Naive thymus-derived CD8-positive, alpha-beta T cell (primary cell): ENCODE measurements around the gene CHST8. TPM values are rescaled to one million over a fixed set of nuclear protein-coding genes. Genes with fewer than 3 reads are reported as not detected.
"Not testable (repeated sequence)": the region's sequence is repeated elsewhere in the genome, so short reads cannot be mapped to it uniquely, and the experiment has no call there.

ENCODE experiments used
- ATAC-seq, 2 donors: fragments of 150-1000 bp; cut with Tn5 transposase in 1 of 2; sonication (Bioruptor Pico), chemical (Tn5 transposase) in 1 of 2; 1 replicate in 1 of 2; 2 replicates in 1 of 2; pipeline ENCODE4 v1.10.0; 2021; ENCODE audit warnings: mild to moderate bottlenecking in 2 of 2, moderate library complexity in 2 of 2
- POLR2A ChIA-PET: fragments of 350-600 bp; sonication (Branson Sonifier 250); formaldehyde crosslinking; loops from one replicate; lab custom pipeline; 2021; ENCODE audit warnings: antibody characterized with exemption; lab: Charles Lee
- DNase-seq, 10 donors: peaks; one replicate each; pipeline versions ENCODE4 v3.0.0 to v3.0.0-alpha.2; 2020 to 2022
- H3K27ac Mint-ChIP-seq, 10 donors: one replicate each; pipeline ENCODE4 v1.8.0; 2020 to 2022; ENCODE audit warnings: mild to moderate bottlenecking in 10 of 10, mixed read lengths in 10 of 10, moderate library complexity in 4 of 10, inconsistent platforms in 1 of 10
- H3K27me3 Mint-ChIP-seq, 5 donors: one replicate each; pipeline ENCODE4 v1.8.0; 2021 to 2022; ENCODE audit warnings: mixed read lengths in 5 of 5
- H3K36me3 Mint-ChIP-seq, 3 donors: one replicate each; pipeline ENCODE4 v1.8.0; 2020 to 2022; ENCODE audit warnings: mixed read lengths in 3 of 3, mild to moderate bottlenecking in 2 of 3, inconsistent platforms in 1 of 3
- H3K4me1 Mint-ChIP-seq, 4 donors: one replicate each; pipeline ENCODE4 v1.8.0; 2021 to 2022; ENCODE audit warnings: mixed read lengths in 4 of 4
- H3K4me3 Mint-ChIP-seq, 10 donors: one replicate each; pipeline ENCODE4 v1.8.0; 2020 to 2022; ENCODE audit warnings: mild to moderate bottlenecking in 10 of 10, mixed read lengths in 10 of 10, moderate library complexity in 6 of 10, inconsistent platforms in 1 of 10
- H3K9me3 Mint-ChIP-seq, 9 donors: one replicate each; pipeline ENCODE4 v1.8.0; 2020 to 2022; ENCODE audit warnings: mixed read lengths in 9 of 9, mild to moderate bottlenecking in 3 of 9, inconsistent platforms in 1 of 9, moderate library complexity in 1 of 9
- polyA plus RNA-seq, 3 donors: library from polyadenylated mRNA; unstranded; fragments of 300-500 nt; fragmentation: Illumina TruSeq; gene quantifications; one replicate each; pipeline ENCODE4 v1.2.3, GENCODE V29; 2021
- total RNA-seq, 8 experiments: library from RNA in 2 of 8; stranded (reverse) in 2 of 8; gene quantifications; one replicate each; pipeline ENCODE4 v1.2.3 and lab custom pipeline; 2021 to 2026

CHST8 gene
- total and polyA plus RNA-seq, 5 experiments from 2014 or later: not detected

GRCh38 chr19:33659835-33660234, 38.1 kb downstream of the CHST8 start:
- Mint-ChIP-seq H3K36me3 (no peaks in the 10 kb centered on the region), H3K4me1 (no peaks in the 10 kb centered on the region), H3K27me3 (peaks cover 5 to 34% (median 14%) of the 10 kb centered on the region in 5 donors), H3K27ac (no peak overlapping the region), H3K4me3 (no peak overlapping the region), H3K9me3 (no peaks in the 10 kb centered on the region)
- POLR2A ChIA-PET: no interaction called here
- DNase-seq: no peak
- no peak for ATAC-seq

GRCh38 chr19:33660410-33661124, 38.8 kb downstream of the CHST8 start:
- Mint-ChIP-seq H3K9me3 (no peaks in the 10 kb centered on the region), H3K4me1 (no peaks in the 10 kb centered on the region), H3K27ac (no peak overlapping the region), H3K4me3 (no peak overlapping the region), H3K27me3 (peaks cover 3 to 34% (median 16%) of the 10 kb centered on the region in 5 donors), H3K36me3 (no peaks in the 10 kb centered on the region)
- POLR2A ChIA-PET: interaction anchor here (1.0 kb wide), 1 partner anchor 18 kb away, joined by 3 read pairs; no protein-coding TSS in a partner anchor
- ATAC-seq (no peak), DNase-seq (no peak)

- no peaks in the 10 kb centered on the region for H3K4me1 Mint-ChIP-seq
- H3K36me3 Mint-ChIP-seq: no peaks in the 10 kb centered on the region
- no peak for DNase-seq
- no peaks in the 10 kb centered on the region for H3K9me3 Mint-ChIP-seq
- POLR2A ChIA-PET: interaction anchor here (1.0 kb wide), 1 partner anchor 18 kb away, joined by 3 read pairs; no protein-coding TSS in a partner anchor
- H3K27ac Mint-ChIP-seq: peak overlapping the region in 1 of 10 donors; percentile 9
- ATAC-seq: no peak
- H3K4me3 Mint-ChIP-seq: no peak overlapping the region
- H3K27me3 Mint-ChIP-seq: peaks cover 3 to 37% (median 16%) of the 10 kb centered on the region in 5 donors
These were observed 39.6 kb downstream of the CHST8 start for GRCh38 chr19:33661336-33661735.

GRCh38 chr19:33662391-33663092, 40.8 kb downstream of the CHST8 start:
- Mint-ChIP-seq H3K27me3 (peaks cover 3 to 30% (median 18%) of the 10 kb centered on the region in 5 donors), H3K36me3 (no peaks in the 10 kb centered on the region), H3K4me3 (no peak overlapping the region), H3K27ac (no peak overlapping the region), H3K4me1 (no peaks in the 10 kb centered on the region), H3K9me3 (no peaks in the 10 kb centered on the region)
- ATAC-seq: no peak
- POLR2A ChIA-PET: no interaction called here
- no peak for DNase-seq

- H3K4me3 Mint-ChIP-seq, H3K4me1 Mint-ChIP-seq, H3K27ac Mint-ChIP-seq, H3K9me3 Mint-ChIP-seq, DNase-seq, ATAC-seq, H3K36me3 Mint-ChIP-seq, POLR2A ChIA-PET: not testable (repeated sequence)
- H3K27me3 Mint-ChIP-seq: peaks cover 2 to 27% (median 21%) of the 10 kb centered on the region in 5 donors
These were observed 41.6 kb downstream of the CHST8 start for GRCh38 chr19:33663316-33663715.

GRCh38 chr19:33664744-33665143, 43.0 kb downstream of the CHST8 start:
- POLR2A ChIA-PET: no interaction called here

GRCh38 chr19:33665776-33666595, 44.2 kb downstream of the CHST8 start:
- DNase-seq (no peak), ATAC-seq (no peak)
- Mint-ChIP-seq H3K9me3 (no peaks in the 10 kb centered on the region), H3K27ac (no peak overlapping the region), H3K27me3 (peaks cover 2 to 29% (median 13%) of the 10 kb centered on the region in 5 donors), H3K4me1 (no peaks in the 10 kb centered on the region), H3K4me3 (no peak overlapping the region), H3K36me3 (no peaks in the 10 kb centered on the region)
- POLR2A ChIA-PET: no interaction called here

More at GRCh38 chr19:33664744-33665143, 43.0 kb downstream of the CHST8 start:
- H3K9me3 Mint-ChIP-seq: no peaks in the 10 kb centered on the region
- H3K36me3 Mint-ChIP-seq: no peaks in the 10 kb centered on the region
- ATAC-seq (no peak), DNase-seq (no peak)
- no peak overlapping the region for H3K4me3 Mint-ChIP-seq
- peaks cover 2 to 27% (median 22%) of the 10 kb centered on the region in 5 donors for H3K27me3 Mint-ChIP-seq
- H3K4me1 Mint-ChIP-seq: no peaks in the 10 kb centered on the region
- no peak overlapping the region for H3K27ac Mint-ChIP-seq

- Mint-ChIP-seq H3K4me3 (no peak overlapping the region), H3K4me1 (no peaks in the 10 kb centered on the region), H3K9me3 (no peaks in the 10 kb centered on the region), H3K36me3 (no peaks in the 10 kb centered on the region), H3K27ac (no peak overlapping the region), H3K27me3 (peaks cover 2 to 38% (median 9%) of the 10 kb centered on the region in 5 donors)
- DNase-seq (no peak), ATAC-seq (no peak)
- POLR2A ChIA-PET: no interaction called here
These were observed 45.4 kb downstream of the CHST8 start for GRCh38 chr19:33667141-33667650.

GRCh38 chr19:33667881-33668280, 46.1 kb downstream of the CHST8 start:
- ATAC-seq (no peak), DNase-seq (no peak)
- Mint-ChIP-seq H3K27ac (no peak overlapping the region), H3K4me3 (no peak overlapping the region), H3K36me3 (no peaks in the 10 kb centered on the region), H3K9me3 (no peaks in the 10 kb centered on the region), H3K4me1 (no peaks in the 10 kb centered on the region), H3K27me3 (peaks cover 4 to 38% (median 9%) of the 10 kb centered on the region in 5 donors)
- POLR2A ChIA-PET: no interaction called here

GRCh38 chr19:33668968-33669367, 47.2 kb downstream of the CHST8 start:
- H3K9me3 Mint-ChIP-seq: no peaks in the 10 kb centered on the region
- DNase-seq (no peak), ATAC-seq (no peak)
- no peaks in the 10 kb centered on the region for H3K4me1 Mint-ChIP-seq
- no peak overlapping the region for H3K27ac Mint-ChIP-seq
- no peak overlapping the region for H3K4me3 Mint-ChIP-seq
- H3K27me3 Mint-ChIP-seq: peaks cover 4 to 39% (median 15%) of the 10 kb centered on the region in 5 donors
- no peaks in the 10 kb centered on the region for H3K36me3 Mint-ChIP-seq
- POLR2A ChIA-PET: no interaction called here

- Mint-ChIP-seq H3K27me3 (peaks cover 4 to 43% (median 20%) of the 10 kb centered on the region in 5 donors), H3K4me1 (no peaks in the 10 kb centered on the region), H3K4me3 (no peak overlapping the region), H3K27ac (no peak overlapping the region), H3K9me3 (no peaks in the 10 kb centered on the region), H3K36me3 (no peaks in the 10 kb centered on the region)
- DNase-seq (no peak), ATAC-seq (no peak)
- POLR2A ChIA-PET: no interaction called here
These were observed 47.6 kb downstream of the CHST8 start for GRCh38 chr19:33669376-33669775.

GRCh38 chr19:33670398-33670797, 48.6 kb downstream of the CHST8 start:
- no peak overlapping the region for H3K4me3 Mint-ChIP-seq
- POLR2A ChIA-PET: no interaction called here
- H3K27me3 Mint-ChIP-seq: peaks cover 0 to 42% (median 24%) of the 10 kb centered on the region in 5 donors
- ATAC-seq (no peak), DNase-seq (no peak)
- no peak overlapping the region for H3K27ac Mint-ChIP-seq
- H3K36me3 Mint-ChIP-seq: no peaks in the 10 kb centered on the region
- H3K9me3 Mint-ChIP-seq: no peaks in the 10 kb centered on the region
- no peaks in the 10 kb centered on the region for H3K4me1 Mint-ChIP-seq
